Measurements from ENCODE around the gene PEG3. TPM values are rescaled to one million over a fixed set of nuclear protein-coding genes. Genes with fewer than 3 reads are reported as not detected.

The PEG3 gene
- not detected in 5 replicates for total RNA-seq (2022; extraction: Qiagen RNA extraction; ENCODE audit: low read depth)

GRCh38 chr19:56840451-56841192 is at the start of gene PEG3, which contains the start of gene ZIM2:
PEG3 (minus strand) TSS chr19:56840726; CDS start chr19:56824655, 16,071 bp downstream.
ZIM2 (minus strand) TSS chr19:56840726; CDS start chr19:56824277, 16,449 bp downstream.

Other genes with a start within 250 kb of the PEG3 start
- 9.3 to 12.0 TPM (median 10.0 TPM) in 5 replicates for gene ZNF71, start 245.4 kb downstream of the PEG3 start, total RNA-seq (2022; extraction: Qiagen RNA extraction; ENCODE audit: low read depth)
- gene SMIM17, start 197.6 kb downstream of the PEG3 start, total RNA-seq (2022; extraction: Qiagen RNA extraction; ENCODE audit: low read depth) = 0.12 to 0.15 TPM in 2 of 5 replicates, not detected in the others
- gene ZNF835, start 169.0 kb downstream of the PEG3 start, total RNA-seq (2022; extraction: Qiagen RNA extraction; ENCODE audit: low read depth) = not detected in 5 replicates
- not detected in 5 replicates for gene ZIM2, start within 50 bp of the PEG3 start, total RNA-seq (2022; extraction: Qiagen RNA extraction; ENCODE audit: low read depth)